Liver (tissue), 9 donors: ENCODE results near the gene DIPK1A. TPM values are rescaled to one million over a fixed set of nuclear protein-coding genes. Genes with fewer than 3 reads are reported as not detected.

Source experiments
- DNase-seq: peaks from one replicate; pipeline ENCODE4 v3.0.0-alpha.2; 2017; ENCODE audit warnings: low spot score
- H3K27ac ChIP-seq, 2 donors: one replicate each; pipeline ENCODE4 v1.7.0; 2013; ENCODE audit warnings: inconsistent platforms in 2 of 2, low read length in 2 of 2, control low read depth in 1 of 2, low read depth in 1 of 2, mild to moderate bottlenecking in 1 of 2
- H3K27me3 ChIP-seq, 4 donors: one replicate each; pipeline versions ENCODE4 v1.6.1 to v1.7.0; 2013; ENCODE audit warnings: low read length in 3 of 4, inconsistent platforms in 1 of 4, mild to moderate bottlenecking in 1 of 4, moderate library complexity in 1 of 4; ENCODE audit not compliant: control insufficient read depth in 4 of 4, insufficient read depth in 4 of 4
- H3K36me3 ChIP-seq, 4 donors: one replicate each; pipeline versions ENCODE4 v1.6.1 to v1.7.0; 2013; ENCODE audit warnings: low read length in 3 of 4, mild to moderate bottlenecking in 3 of 4, low read depth in 1 of 4, moderate library complexity in 1 of 4; ENCODE audit not compliant: control insufficient read depth in 4 of 4, insufficient read depth in 3 of 4
- H3K4me1 ChIP-seq, 4 donors: one replicate each; pipeline versions ENCODE4 v1.6.1 to v1.7.0; 2013; ENCODE audit warnings: low read length in 3 of 4, mild to moderate bottlenecking in 3 of 4, moderate library complexity in 1 of 4; ENCODE audit not compliant: control insufficient read depth in 4 of 4, insufficient read depth in 4 of 4
- H3K4me3 ChIP-seq, 3 donors: one replicate each; pipeline versions ENCODE4 v1.6.1 to v1.7.0; 2013; ENCODE audit warnings: low read length in 3 of 3, control low read depth in 1 of 3, low read depth in 1 of 3, mild to moderate bottlenecking in 1 of 3
- H3K9ac ChIP-seq, 2 donors: one replicate each; pipeline ENCODE4 v1.7.0; 2013; ENCODE audit warnings: low read length in 2 of 2, mild to moderate bottlenecking in 2 of 2, moderate library complexity in 2 of 2, control low read depth in 1 of 2, low read depth in 1 of 2
- H3K9me3 ChIP-seq, 4 donors: one replicate each; pipeline versions ENCODE4 v1.6.1 to v1.7.0; 2013; ENCODE audit warnings: low read length in 3 of 4; ENCODE audit not compliant: control insufficient read depth in 4 of 4
- EGR1 ChIP-seq, 2 donors: IDR thresholded peaks; 2 replicates each; pipeline ENCODE4 v1.6.1; 2016 to 2018; ENCODE audit warnings: antibody characterized with exemption in 2 of 2, low read depth in 2 of 2
- FOXA1 ChIP-seq: IDR thresholded peaks from 2 replicates; pipeline ENCODE4 v1.6.1; 2016; ENCODE audit warnings: antibody characterized with exemption
- FOXA2 ChIP-seq: IDR thresholded peaks from 2 replicates; pipeline ENCODE4 v1.6.1; 2016; ENCODE audit warnings: antibody characterized with exemption
- GABPA ChIP-seq, 2 donors: IDR thresholded peaks in 1 of 2; conservative IDR thresholded peaks in 1 of 2; 2 replicates each; pipeline ENCODE4 v1.6.1; 2016; ENCODE audit warnings: antibody characterized with exemption in 2 of 2, mild to moderate bottlenecking in 1 of 2, moderate library complexity in 1 of 2
- HNF4A ChIP-seq, 2 donors: conservative IDR thresholded peaks; 2 replicates each; pipeline ENCODE4 v1.6.1; 2016; ENCODE audit warnings: antibody characterized with exemption in 2 of 2, mild to moderate bottlenecking in 2 of 2
- HNF4G ChIP-seq: IDR thresholded peaks from 2 replicates; pipeline ENCODE4 v1.6.1; 2016; ENCODE audit warnings: antibody characterized with exemption
- JUND ChIP-seq, 2 donors: IDR thresholded peaks; 2 replicates each; pipeline ENCODE4 v1.6.1; 2016; ENCODE audit warnings: antibody characterized with exemption in 2 of 2
- NR2F2 ChIP-seq: IDR thresholded peaks from 2 replicates; pipeline ENCODE4 v1.6.1; 2016; ENCODE audit warnings: antibody characterized with exemption
- RAD21 ChIP-seq, 2 donors: IDR thresholded peaks; 2 replicates each; pipeline ENCODE4 v1.6.1; 2016; ENCODE audit warnings: antibody characterized with exemption in 2 of 2, mild to moderate bottlenecking in 2 of 2
- RXRA ChIP-seq, 2 donors: IDR thresholded peaks; 2 replicates each; pipeline ENCODE4 v1.6.1; 2017 to 2018; ENCODE audit warnings: antibody characterized with exemption in 2 of 2, mild to moderate bottlenecking in 1 of 2
- SP1 ChIP-seq: IDR thresholded peaks from 2 replicates; pipeline ENCODE4 v1.6.1; 2018; ENCODE audit warnings: antibody characterized with exemption, mild to moderate bottlenecking
- TAF1 ChIP-seq: conservative IDR thresholded peaks from 2 replicates; pipeline ENCODE4 v1.6.1; 2016; ENCODE audit warnings: antibody characterized with exemption, mild to moderate bottlenecking
- YY1 ChIP-seq: IDR thresholded peaks from 2 replicates; pipeline ENCODE4 v1.6.1; 2016; ENCODE audit warnings: antibody characterized with exemption, mild to moderate bottlenecking
- WGBS: extraction: QIAGEN DNeasy Blood & Tissue Kit; methylation state at CpG from one replicate; pipeline ENCODE4 v1.1.7; 2013; 5-methylcytosine and 5-hydroxymethylcytosine counted together
- polyA plus RNA-seq, 2 donors: library from polyadenylated mRNA; stranded (reverse) in 1 of 2; unstranded in 1 of 2; fragments of 200-250 nt in 1 of 2; fragments of >200 nt in 1 of 2; fragmentation: Nextera tagmentation in 1 of 2; extraction: Ambion mirVana in 1 of 2; gene quantifications; one replicate each; pipeline versions ENCODE4 v1.2.1 to v1.2.3, GENCODE V29; 2013 to 2015
- total RNA-seq, 2 donors: library from RNA; depleted of rRNA; stranded (reverse); fragments of >200 nt; gene quantifications; one replicate each; pipeline ENCODE4 v1.2.3, GENCODE V29; 2014
- TF ChIP-seq, protein P1 (sequence below): IDR thresholded peaks from 2 replicates; pipeline ENCODE4 v1.6.1; 2016; ENCODE audit warnings: antibody characterized with exemption
- TF ChIP-seq, protein P2 (sequence below): IDR thresholded peaks from 2 replicates; pipeline ENCODE4 v1.6.1; 2016; ENCODE audit warnings: antibody characterized with exemption
- TF ChIP-seq, protein P3 (sequence below): IDR thresholded peaks from 2 replicates; pipeline ENCODE4 v1.6.1; 2016; ENCODE audit warnings: antibody characterized with exemption
- TF ChIP-seq, protein P4 (sequence below): fragments of 150-350 bp; IDR thresholded peaks from 2 replicates; pipeline ENCODE4 v1.5.1; 2017; ENCODE audit warnings: improper control_type of control experiment, low read depth, low read length; ENCODE audit not compliant: missing input control
- TF ChIP-seq, protein P5 (sequence below): IDR thresholded peaks from 2 replicates; pipeline ENCODE4 v1.6.1; 2016; ENCODE audit warnings: antibody characterized with exemption, mild to moderate bottlenecking
- donor health status: healthy.
- donor health status: healthy.
- donor health status: healthy.
- donor health status: healthy.
- donor health status: healthy.

DIPK1A gene
- total and polyA plus RNA-seq, 4 donors = 7.9 to 11.6 (median 10.2) TPM

DNA sequence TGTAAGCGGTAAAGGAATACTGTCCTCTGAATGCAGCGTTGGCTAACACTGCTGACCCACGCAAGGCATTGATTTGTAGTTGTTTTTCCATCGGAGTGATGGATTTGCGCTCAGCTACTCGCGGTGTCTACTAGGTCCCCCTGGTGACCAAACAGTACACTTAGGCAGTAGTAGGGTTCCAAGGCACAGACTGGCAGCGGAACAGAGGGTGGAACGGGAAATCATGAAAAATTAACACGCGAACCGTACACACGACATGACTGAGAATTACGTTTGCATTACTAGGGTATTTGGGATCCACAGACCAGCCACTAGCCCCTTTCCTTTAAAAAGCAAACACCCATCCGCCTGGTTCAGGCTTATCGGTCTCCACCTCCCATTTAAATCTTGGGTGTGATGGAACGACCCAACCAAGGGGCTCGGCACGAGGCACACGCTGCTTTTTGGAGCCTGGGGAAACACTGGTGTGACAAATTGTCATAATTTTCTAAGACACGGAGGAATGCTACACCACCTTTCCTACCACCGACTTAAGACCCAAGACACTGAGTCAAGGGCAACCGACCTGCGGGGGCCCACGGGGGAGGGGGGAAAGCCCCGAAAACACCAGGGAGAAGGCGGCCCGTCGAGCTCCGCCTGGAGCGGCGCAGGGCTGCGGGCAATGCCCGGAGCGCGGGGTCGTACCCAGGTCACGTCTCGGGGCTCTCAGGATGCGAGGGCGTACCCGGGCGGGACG, 699 bp downstream of the DIPK1A start (continued):
- TF ChIP-seq HNF4G (no peak), HNF4A (conservative IDR thresholded peaks at IDR 0.05) (peak; percentile 10 to 32), RXRA (IDR thresholded peaks at IDR 0.05) (peak; percentile 37 to 52), TAF1 (peak; percentile 77), SP1 (peak; percentile 53), JUND (IDR thresholded peaks at IDR 0.05) (no peak), NR2F2 (peak; percentile 13), FOXA1 (peak; percentile 35)
- TF ChIP-seq, protein P1, sequence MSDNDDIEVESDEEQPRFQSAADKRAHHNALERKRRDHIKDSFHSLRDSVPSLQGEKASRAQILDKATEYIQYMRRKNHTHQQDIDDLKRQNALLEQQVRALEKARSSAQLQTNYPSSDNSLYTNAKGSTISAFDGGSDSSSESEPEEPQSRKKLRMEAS = peak; percentile 43
- TF ChIP-seq, protein P2, sequence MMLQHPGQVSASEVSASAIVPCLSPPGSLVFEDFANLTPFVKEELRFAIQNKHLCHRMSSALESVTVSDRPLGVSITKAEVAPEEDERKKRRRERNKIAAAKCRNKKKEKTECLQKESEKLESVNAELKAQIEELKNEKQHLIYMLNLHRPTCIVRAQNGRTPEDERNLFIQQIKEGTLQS = peak; percentile 37

DNA sequence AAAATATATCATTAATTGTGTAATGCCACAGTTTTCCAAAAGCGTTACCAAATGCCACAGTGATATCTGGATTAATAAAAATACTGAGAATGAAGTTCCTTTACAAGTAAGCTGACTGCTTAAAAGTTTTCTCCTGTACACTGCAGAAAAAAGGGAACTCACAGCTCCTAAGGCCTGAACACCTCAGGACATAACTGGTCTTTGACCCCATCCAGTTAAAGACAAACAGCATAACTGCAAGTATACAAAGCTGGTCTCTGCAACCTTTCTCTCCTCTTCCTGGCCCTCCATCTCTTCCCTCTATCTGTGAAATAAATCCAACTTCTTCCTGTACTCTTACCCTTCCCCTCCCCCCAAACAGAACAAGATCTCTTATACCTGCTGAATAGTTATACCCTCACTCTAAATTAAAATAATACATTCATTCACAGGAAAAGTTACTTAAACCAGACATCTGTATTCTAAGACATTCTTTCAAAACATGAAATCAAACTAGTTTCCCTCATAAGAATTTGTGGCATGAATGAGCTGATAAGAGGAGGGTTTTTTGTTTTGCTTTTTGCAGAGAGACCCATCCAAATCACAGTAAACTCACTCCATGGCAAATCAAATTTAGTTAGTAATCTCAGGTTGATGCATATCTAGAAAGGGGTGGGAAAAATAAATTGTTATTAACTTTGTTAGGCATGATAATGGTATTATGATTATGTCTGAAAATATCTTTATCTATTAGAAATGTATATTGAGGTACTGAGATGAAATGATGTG, 2.9 kb downstream of the DIPK1A start:
- Histone ChIP-seq H3K4me1 (peaks cover 4 to 36% (median 17%) of the 10 kb centered on the region in 4 donors), H3K27ac (no peak overlapping the region), H3K36me3 (no peaks in the 10 kb centered on the region), H3K27me3 (no peaks in the 10 kb centered on the region), H3K4me3 (no peak overlapping the region), H3K9me3 (no peaks in the 10 kb centered on the region), H3K9ac (no peak overlapping the region)
- TF ChIP-seq GABPA (IDR thresholded peaks at IDR 0.05 in 1 of 2, conservative IDR thresholded peaks at IDR 0.05 in 1 of 2) = no peak
- peak; percentile 15 for TF ChIP-seq HNF4G
- no peak for TF ChIP-seq NR2F2
- no peak for TF ChIP-seq EGR1 (IDR thresholded peaks at IDR 0.05; ENCODE audit: low read depth in 2 of 2)
- no peak for TF ChIP-seq JUND (IDR thresholded peaks at IDR 0.05)
- no peak for TF ChIP-seq SP1
- TF ChIP-seq FOXA1 = no peak
- peak; percentile 54 to 60 for TF ChIP-seq HNF4A (conservative IDR thresholded peaks at IDR 0.05)
- TF ChIP-seq, protein P3, sequence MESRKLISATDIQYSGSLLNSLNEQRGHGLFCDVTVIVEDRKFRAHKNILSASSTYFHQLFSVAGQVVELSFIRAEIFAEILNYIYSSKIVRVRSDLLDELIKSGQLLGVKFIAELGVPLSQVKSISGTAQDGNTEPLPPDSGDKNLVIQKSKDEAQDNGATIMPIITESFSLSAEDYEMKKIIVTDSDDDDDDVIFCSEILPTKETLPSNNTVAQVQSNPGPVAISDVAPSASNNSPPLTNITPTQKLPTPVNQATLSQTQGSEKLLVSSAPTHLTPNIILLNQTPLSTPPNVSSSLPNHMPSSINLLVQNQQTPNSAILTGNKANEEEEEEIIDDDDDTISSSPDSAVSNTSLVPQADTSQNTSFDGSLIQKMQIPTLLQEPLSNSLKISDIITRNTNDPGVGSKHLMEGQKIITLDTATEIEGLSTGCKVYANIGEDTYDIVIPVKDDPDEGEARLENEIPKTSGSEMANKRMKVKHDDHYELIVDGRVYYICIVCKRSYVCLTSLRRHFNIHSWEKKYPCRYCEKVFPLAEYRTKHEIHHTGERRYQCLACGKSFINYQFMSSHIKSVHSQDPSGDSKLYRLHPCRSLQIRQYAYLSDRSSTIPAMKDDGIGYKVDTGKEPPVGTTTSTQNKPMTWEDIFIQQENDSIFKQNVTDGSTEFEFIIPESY = no peak
- TF ChIP-seq FOXA2 = no peak
- TF ChIP-seq, protein P4, sequence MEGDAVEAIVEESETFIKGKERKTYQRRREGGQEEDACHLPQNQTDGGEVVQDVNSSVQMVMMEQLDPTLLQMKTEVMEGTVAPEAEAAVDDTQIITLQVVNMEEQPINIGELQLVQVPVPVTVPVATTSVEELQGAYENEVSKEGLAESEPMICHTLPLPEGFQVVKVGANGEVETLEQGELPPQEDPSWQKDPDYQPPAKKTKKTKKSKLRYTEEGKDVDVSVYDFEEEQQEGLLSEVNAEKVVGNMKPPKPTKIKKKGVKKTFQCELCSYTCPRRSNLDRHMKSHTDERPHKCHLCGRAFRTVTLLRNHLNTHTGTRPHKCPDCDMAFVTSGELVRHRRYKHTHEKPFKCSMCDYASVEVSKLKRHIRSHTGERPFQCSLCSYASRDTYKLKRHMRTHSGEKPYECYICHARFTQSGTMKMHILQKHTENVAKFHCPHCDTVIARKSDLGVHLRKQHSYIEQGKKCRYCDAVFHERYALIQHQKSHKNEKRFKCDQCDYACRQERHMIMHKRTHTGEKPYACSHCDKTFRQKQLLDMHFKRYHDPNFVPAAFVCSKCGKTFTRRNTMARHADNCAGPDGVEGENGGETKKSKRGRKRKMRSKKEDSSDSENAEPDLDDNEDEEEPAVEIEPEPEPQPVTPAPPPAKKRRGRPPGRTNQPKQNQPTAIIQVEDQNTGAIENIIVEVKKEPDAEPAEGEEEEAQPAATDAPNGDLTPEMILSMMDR = no peak
- TF ChIP-seq RXRA (IDR thresholded peaks at IDR 0.05) = peak in 1 of 2 donors; percentile 1
- TF ChIP-seq, protein P5, sequence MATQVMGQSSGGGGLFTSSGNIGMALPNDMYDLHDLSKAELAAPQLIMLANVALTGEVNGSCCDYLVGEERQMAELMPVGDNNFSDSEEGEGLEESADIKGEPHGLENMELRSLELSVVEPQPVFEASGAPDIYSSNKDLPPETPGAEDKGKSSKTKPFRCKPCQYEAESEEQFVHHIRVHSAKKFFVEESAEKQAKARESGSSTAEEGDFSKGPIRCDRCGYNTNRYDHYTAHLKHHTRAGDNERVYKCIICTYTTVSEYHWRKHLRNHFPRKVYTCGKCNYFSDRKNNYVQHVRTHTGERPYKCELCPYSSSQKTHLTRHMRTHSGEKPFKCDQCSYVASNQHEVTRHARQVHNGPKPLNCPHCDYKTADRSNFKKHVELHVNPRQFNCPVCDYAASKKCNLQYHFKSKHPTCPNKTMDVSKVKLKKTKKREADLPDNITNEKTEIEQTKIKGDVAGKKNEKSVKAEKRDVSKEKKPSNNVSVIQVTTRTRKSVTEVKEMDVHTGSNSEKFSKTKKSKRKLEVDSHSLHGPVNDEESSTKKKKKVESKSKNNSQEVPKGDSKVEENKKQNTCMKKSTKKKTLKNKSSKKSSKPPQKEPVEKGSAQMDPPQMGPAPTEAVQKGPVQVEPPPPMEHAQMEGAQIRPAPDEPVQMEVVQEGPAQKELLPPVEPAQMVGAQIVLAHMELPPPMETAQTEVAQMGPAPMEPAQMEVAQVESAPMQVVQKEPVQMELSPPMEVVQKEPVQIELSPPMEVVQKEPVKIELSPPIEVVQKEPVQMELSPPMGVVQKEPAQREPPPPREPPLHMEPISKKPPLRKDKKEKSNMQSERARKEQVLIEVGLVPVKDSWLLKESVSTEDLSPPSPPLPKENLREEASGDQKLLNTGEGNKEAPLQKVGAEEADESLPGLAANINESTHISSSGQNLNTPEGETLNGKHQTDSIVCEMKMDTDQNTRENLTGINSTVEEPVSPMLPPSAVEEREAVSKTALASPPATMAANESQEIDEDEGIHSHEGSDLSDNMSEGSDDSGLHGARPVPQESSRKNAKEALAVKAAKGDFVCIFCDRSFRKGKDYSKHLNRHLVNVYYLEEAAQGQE = no peak
- TF ChIP-seq, protein P1 = no peak
- TF ChIP-seq, protein P2 = no peak
- no peak for TF ChIP-seq TAF1
- TF ChIP-seq RAD21 (IDR thresholded peaks at IDR 0.05) = peak in 1 of 2 donors; percentile 36
- TF ChIP-seq YY1 = no peak
- DNase-seq = no peak
- 56% methylated on average over 1 of the region's 1 CpG for WGBS
